ENCODE data around the gene MTO1. TPM values are rescaled to one million over a fixed set of nuclear protein-coding genes. Genes with fewer than 3 reads are reported as not detected.

Gene MTO1
- total RNA-seq, 2 donors from 2014 or later: 13.7 to 17.8 TPM

GRCh38 chr6:73520688-73521350 is 59.3 kb downstream of the MTO1 start, which contains the start of gene EEF1A1:
Gene EEF1A1 (minus strand): TSS chr6:73521032. CDS start chr6:73520026, 1,006 bp downstream.
- Histone ChIP-seq H3K36me3 (replicated peaks in 1 of 2; ENCODE audit: insufficient read depth in 1 of 2, low read depth in 2 of 2) (peaks cover 0 to 18% of the 10 kb centered on the region in 2 donors), H3K27me3 (no peaks in the 10 kb centered on the region), H3K27ac (peak within 1 kb of the TSS; percentile 97 to 100 (median 100)), H3K4me1 (peaks cover 53% of the 10 kb centered on the region), H3K9me3 (no peaks in the 10 kb centered on the region), H3K4me3 (peak within 1 kb of the TSS; percentile 92 to 97)
- TF ChIP-seq POLR2A (IDR thresholded peaks at IDR 0.05) (peak; percentile 97 to 100 (median 100)), CTCF (IDR thresholded peaks at IDR 0.05) (peak in 1 of 7 experiments; percentile 28)
- DNase-seq: peak; percentile 99 to 100 (median 100)
- intact Hi-C loops (cut with DNase I): no loop called here
- WGBS, 2 donors: 0 to 1% methylated on average over 1 to 53 of the region's 53 CpGs
- ATAC-seq: peak; percentile 88

GRCh38 chr6:73521351-73521985 is 59.9 kb downstream of the MTO1 start:
- Histone ChIP-seq H3K36me3 (replicated peaks in 1 of 2; ENCODE audit: insufficient read depth in 1 of 2, low read depth in 2 of 2) (peaks cover 0 to 17% of the 10 kb centered on the region in 2 donors), H3K4me1 (peaks cover 46% of the 10 kb centered on the region), H3K27ac (peak overlapping the region; percentile 97 to 100 (median 100)), H3K9me3 (no peaks in the 10 kb centered on the region), H3K27me3 (no peaks in the 10 kb centered on the region), H3K4me3 (peak overlapping the region; percentile 28)
- TF ChIP-seq POLR2A (IDR thresholded peaks at IDR 0.05) (peak in 1 of 3 donors; percentile 23), CTCF (IDR thresholded peaks at IDR 0.05) (no peak)
- WGBS, 2 donors: 0% methylated on average over 10 to 35 of the region's 36 CpGs
- intact Hi-C loops (cut with DNase I): no loop called here
- ATAC-seq: peak; percentile 56
- peak in 3 of 4 donors; percentile 72 to 79 (median 73) for DNase-seq

- H3K4me1 ChIP-seq: peaks cover 30% of the 10 kb centered on the region
- TF ChIP-seq CTCF (IDR thresholded peaks at IDR 0.05) (peak in 2 of 7 experiments; percentile 5 to 20), POLR2A (IDR thresholded peaks at IDR 0.05) (peak; percentile 79 to 92 (median 90))
- WGBS, 2 donors: 2 to 6% methylated on average over 29 to 43 of the region's 50 CpGs
- DNase-seq: peak; percentile 81 to 86 (median 84)
- peak; percentile 33 for ATAC-seq
- intact Hi-C loops (cut with DNase I): no loop called here
- H3K27ac ChIP-seq: peak overlapping the region; percentile 97 to 100 (median 99)
- peaks cover 0 to 7% of the 10 kb centered on the region in 2 donors for H3K36me3 ChIP-seq (replicated peaks in 1 of 2; ENCODE audit: insufficient read depth in 1 of 2, low read depth in 2 of 2)
- no peaks in the 10 kb centered on the region for H3K9me3 ChIP-seq
- peak overlapping the region; percentile 24 to 31 for H3K4me3 ChIP-seq
- H3K27me3 ChIP-seq: no peaks in the 10 kb centered on the region
Observed at GRCh38 chr6:73523434-73524123, 62.0 kb downstream of the MTO1 start.

GRCh38 chr6:73525546-73526330 is 64.2 kb downstream of the MTO1 start:
- Histone ChIP-seq H3K27ac (no peak overlapping the region), H3K27me3 (no peaks in the 10 kb centered on the region), H3K4me3 (no peak overlapping the region), H3K36me3 (replicated peaks in 1 of 2; ENCODE audit: insufficient read depth in 1 of 2, low read depth in 2 of 2) (no peaks in the 10 kb centered on the region), H3K9me3 (no peaks in the 10 kb centered on the region), H3K4me1 (peaks cover 22% of the 10 kb centered on the region)
- intact Hi-C loops (cut with DNase I): no loop called here
- WGBS, 2 donors: 85 to 93% methylated on average over 3 of the region's 3 CpGs
- no peak for DNase-seq
- ATAC-seq: no peak
- no peak for TF ChIP-seq CTCF (IDR thresholded peaks at IDR 0.05)
- no peak for TF ChIP-seq POLR2A (IDR thresholded peaks at IDR 0.05)

All from body of pancreas (tissue), 4 donors.